Ecto neural progenitor cell (in vitro differentiated cells): Measurements from ENCODE around the gene SPAG4.

Experiments
- DNase-seq: peaks from one replicate; pipeline ENCODE4 v3.0.0-alpha.2; 2018; ENCODE audit warnings: low spot score

SPAG4 gene

DNA sequence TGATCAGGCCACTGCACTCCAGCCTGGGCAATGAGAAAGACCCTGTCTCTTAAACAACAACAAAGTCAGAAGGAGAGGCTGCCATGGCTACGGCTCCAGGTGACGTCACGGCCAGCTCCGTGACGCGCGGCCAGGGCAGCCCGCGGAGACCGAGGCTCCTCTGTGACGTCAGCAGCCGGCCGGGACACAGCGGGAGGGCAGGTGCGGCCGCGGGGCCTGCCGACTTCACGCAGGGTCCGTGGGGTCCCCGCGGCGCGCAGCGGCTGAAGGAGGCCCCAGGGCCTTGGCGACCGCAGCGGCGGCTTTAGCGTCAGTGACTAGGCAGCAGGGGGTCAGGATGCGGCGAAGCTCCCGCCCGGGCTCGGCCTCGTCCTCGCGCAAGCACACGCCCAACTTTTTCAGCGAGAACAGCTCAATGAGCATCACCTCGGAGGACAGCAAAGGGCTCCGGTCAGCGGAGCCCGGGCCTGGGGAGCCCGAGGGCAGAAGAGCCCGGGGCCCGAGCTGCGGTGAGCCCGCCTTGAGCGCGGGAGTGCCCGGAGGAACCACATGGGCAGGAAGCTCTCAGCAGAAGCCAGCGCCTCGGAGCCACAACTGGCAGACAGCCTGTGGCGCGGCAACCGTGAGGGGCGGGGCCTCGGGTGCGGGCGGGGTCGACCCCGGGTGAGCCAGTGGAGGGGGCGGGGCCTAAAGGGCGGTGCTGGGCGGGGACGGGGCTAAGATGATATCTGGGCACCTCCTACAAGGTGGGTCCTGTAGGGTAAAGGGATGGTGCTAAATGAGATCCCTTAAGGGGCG lies at the start of gene SPAG4:
Gene SPAG4, plus strand, starts transcription at position 163 of the 798 bp plus-strand sequence. Its CDS starts 175 bp downstream, at position 338.
- DNase-seq: peak; percentile 98

DNA sequence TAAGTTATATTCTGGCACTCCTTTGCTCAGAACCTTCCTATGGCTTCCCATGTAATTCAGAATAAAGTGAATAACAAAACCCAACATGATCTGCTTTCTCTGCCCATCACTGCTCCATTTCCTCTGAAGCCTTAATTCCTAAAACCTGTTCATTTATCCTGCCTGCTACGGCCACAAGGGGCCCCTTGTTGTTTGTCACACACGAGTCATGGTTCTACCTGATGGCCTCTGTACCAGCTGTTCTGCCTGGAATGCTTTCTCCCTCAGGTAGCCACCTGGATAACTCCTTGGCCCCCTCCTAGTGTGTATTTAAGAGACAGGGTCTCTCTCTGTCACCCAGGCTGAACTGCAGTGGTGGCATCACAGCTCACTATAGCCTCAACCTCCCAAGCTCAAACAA lies 47.0 kb upstream of the SPAG4 start:
- no peak for DNase-seq

- no peak for DNase-seq
Observed at GRCh38 chr20:35571555-35571954, 44.1 kb upstream of the SPAG4 start.

- no peak for DNase-seq
Observed at GRCh38 chr20:35572838-35573237, 42.8 kb upstream of the SPAG4 start.

GRCh38 chr20:35575958-35576357 lies 39.7 kb upstream of the SPAG4 start:
- no peak for DNase-seq

DNA sequence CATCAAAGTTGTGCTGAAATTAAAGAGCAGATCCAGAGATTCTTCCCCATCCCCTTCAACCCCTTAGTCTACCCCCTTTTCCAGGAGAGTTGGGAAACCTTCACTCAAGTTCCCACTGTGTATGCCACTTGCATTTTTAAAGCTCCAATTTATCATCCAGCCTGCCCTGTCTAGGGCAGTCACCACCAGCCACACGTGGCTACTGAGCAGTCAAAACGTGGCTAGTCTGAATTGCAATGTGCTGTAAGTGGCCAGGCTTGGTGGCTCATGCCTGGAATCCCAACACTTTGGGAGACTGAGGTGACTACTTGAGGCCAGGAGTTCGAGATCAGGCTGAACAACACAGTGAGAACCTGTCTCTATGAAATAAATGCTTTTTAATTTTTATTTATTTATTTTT lies 38.8 kb upstream of the SPAG4 start:
- DNase-seq: no peak

DNA sequence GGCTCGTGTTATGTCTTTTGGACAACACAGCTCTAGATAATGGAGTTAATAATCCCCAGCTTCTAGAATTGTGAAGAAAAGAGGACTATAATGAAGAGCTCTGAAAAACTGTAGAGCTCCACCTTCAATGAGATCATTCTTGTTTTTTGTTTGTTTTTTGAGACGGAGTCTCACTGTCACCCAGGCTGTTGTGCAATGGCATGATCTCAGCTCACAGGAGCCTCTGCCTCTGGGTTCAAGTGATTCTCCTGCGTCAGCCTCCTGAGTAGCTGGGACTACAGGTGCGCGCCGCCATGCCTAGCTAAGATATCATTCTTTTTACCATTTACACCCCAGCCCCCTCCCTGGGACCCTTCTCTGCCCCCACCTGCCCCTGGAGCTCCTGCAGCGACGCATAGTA lies 37.2 kb upstream of the SPAG4 start:
- no peak for DNase-seq

GRCh38 chr20:35579196-35579595 lies 36.4 kb upstream of the SPAG4 start:
- no peak for DNase-seq

DNA sequence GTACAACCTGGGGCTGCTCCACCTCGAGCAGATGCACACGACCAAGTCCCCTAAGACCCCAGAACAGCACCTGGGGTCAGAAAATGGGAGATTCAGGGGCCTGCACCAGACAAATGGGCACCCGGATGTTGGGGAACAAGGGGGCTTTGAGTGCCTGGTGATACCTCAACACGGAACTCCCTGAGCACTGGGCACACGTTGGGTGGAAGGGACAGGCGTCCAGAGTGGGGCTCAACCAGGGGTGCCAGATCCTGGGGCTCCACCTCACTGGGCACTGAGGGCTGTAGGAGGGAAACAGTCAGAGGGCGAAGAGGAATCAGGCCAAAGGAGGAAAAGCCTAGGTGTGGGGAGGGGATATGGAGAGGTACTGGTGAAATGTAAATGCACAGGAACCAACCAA lies 33.5 kb upstream of the SPAG4 start:
- DNase-seq: no peak

GRCh38 chr20:35582741-35583404 lies 32.8 kb upstream of the SPAG4 start:
- DNase-seq: no peak

GRCh38 chr20:35583636-35584560 lies 31.7 kb upstream of the SPAG4 start:
- DNase-seq: no peak

- no peak for DNase-seq
Observed at GRCh38 chr20:35586751-35587425, 28.7 kb upstream of the SPAG4 start.

GRCh38 chr20:35587436-35587835 lies 28.2 kb upstream of the SPAG4 start:
- DNase-seq: no peak

DNA sequence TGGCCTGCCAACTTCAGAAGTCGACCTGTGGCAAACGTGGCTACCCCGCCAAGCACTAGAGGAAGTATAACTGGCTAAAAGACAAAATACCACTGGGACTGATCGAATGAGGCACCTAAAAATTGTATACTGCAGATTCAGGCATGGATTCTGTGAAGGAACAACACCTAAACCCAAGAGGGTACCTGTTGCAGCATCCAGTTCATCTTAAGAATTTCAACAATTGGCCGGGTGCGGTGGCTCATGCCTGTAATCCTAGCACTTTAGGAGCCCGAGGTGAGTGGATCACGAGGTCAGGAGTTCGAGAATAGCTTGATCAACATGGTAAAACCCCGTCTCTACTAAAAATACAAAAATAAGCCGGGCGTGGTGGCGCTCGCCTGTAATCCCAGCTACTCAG lies 27.2 kb upstream of the SPAG4 start:
- no peak for DNase-seq

DNA sequence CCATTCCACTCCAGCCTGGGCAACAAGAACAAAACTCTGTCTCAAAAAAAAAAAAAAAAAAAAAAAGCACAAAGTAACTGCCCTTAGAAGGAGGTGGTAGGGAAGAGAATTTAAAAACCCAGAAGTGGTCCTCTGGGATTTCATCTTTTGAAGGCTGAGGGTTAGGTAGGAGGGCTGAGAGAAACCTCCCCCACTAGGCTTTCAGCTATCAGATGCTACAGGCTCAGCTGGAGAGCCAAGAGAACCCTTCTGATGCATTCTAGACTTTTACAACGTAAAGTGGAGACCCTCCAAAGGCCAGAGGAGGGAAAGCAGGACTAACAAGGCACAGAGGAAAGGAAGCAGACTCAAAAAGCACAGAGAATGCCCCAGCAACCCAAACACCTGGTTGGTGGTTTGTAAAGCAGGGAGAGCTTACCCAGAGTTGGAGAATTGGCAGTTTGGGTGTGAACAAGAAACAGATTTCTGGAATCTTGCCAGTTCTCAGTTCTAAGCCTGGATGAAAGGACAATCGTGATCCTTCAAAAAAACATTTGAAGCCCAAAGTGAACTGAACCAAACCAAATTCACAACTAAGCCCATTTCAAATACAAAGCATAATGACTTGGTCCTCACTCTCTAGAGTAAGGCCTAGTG lies 23.2 kb upstream of the SPAG4 start:
- DNase-seq: no peak

DNA sequence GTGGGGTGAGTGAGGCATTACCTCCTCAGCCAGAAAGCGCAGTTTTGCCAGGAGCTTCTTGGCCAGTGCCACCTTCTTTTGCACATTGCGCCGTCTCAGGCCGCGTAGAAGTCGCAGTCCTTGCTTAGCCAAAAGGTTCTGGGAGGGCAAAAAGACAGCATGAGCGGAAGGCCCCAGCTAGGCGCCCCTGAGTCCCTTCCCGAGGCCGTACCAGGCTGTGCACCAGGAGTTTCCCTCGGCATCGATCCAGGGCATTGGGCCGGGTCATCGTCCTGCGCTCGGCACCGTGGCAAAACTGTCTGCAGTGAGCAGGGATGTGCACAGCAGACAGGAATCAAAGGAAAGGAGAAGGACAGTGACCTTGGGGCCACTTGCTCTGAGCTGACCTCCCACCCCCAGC lies 20.2 kb upstream of the SPAG4 start:
- DNase-seq: no peak

DNA sequence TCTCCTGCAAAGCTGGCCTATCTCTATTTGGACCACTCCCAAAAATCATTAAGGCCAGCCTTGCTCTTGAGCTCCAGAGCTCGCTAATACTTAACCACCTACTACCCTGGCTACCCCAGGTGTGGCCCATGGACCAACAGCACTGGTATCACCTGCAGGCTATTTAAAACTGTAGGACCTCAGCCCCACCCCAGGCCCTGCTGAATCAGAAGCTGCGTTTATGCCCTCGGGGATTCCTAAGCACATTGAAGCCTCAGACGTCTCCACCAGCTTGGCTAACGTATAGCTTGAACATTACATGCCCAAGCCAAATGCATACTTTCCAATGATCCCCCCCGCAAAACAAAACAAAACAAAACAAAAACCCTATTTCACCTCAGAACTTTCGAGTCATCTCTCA lies 19.7 kb upstream of the SPAG4 start:
- DNase-seq: no peak

DNA sequence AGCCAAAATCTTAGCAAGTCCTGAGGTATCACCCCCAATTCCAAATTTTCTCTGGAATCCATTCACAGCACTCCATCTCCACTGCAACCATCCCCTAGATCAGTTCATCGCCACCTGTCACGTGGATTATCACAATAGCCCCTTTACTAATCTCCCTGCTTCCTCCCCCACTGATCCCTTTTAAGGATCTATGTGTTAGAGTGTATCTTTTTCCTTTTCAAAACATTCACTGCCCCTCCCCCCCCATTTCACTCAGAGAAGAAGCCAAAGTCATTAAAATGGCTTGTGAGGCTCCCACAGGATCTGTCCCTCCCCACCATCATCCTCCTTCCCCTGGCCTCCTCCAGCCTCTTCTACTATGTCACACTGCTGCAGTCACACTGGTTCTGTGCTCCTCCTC lies 18.4 kb upstream of the SPAG4 start:
- DNase-seq: no peak

GRCh38 chr20:35598476-35598875 lies 17.2 kb upstream of the SPAG4 start:
- DNase-seq: no peak

DNA sequence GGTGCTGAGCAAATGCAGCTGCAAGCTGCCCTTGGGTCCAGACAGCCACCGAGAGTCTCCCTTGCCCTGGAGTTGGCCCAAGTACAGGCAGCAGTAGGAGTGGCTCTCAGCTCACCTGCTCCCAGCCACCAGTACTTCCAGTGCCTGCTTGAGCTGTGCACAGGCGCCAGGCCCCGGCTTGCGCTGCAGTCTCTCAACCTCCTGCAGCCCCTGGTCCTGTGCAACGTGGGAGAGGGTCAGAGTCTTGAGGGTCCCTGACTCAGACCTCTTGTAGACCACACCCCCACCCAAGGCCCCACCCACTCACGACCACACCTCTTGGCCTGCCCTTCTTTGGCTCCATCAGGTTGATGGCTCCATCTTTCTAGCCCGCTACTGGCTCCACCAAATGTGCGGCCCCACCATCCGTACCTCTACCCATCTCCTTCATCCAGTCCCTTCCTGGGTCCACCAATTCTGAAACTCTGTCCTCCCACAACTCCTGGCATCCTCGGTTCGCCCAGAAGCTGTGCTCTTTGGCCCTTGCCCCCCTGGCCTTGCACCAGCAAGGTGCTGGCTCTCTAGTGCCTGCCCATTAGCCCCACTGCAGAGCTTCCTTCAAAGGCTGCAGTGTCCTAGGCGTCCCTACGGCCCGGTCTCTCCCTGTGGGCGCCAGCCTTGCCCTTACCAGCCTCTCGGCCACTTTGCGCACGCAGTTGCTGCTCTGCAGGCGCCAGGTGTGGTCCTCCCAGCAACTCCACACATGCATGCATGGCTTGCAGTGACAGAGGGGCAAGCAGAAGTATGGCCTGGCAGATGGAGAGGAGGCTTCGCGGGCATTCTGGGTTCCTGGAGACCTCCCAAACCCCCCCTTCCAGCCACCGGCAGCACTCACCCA lies 16.5 kb upstream of the SPAG4 start:
- DNase-seq: no peak

DNA sequence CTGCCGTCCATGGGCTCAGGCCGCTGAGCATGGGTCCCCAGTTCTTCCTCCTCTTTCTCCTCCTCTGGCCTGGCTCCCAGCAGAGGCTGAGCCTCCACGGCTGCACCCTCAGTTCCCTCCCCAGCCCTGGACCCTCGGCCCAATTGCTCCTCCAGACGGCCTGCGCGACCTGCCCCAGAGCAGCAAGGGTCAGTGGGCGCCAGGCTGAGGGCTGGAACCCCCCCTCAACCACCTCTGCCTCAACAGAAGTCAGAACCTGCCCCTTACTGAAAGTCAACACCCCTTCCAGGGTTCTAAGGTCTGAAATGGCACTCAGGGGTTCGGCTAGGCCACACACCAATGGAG lies 15.9 kb upstream of the SPAG4 start:
- DNase-seq: no peak
